ENCODE measurements around the gene KCNIP1.

GRCh38 chr5:170479484-170479883, 24.3 kb upstream of the KCNIP1 start:
- TF ChIP-seq, protein P1, sequence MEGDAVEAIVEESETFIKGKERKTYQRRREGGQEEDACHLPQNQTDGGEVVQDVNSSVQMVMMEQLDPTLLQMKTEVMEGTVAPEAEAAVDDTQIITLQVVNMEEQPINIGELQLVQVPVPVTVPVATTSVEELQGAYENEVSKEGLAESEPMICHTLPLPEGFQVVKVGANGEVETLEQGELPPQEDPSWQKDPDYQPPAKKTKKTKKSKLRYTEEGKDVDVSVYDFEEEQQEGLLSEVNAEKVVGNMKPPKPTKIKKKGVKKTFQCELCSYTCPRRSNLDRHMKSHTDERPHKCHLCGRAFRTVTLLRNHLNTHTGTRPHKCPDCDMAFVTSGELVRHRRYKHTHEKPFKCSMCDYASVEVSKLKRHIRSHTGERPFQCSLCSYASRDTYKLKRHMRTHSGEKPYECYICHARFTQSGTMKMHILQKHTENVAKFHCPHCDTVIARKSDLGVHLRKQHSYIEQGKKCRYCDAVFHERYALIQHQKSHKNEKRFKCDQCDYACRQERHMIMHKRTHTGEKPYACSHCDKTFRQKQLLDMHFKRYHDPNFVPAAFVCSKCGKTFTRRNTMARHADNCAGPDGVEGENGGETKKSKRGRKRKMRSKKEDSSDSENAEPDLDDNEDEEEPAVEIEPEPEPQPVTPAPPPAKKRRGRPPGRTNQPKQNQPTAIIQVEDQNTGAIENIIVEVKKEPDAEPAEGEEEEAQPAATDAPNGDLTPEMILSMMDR (IDR thresholded peaks at IDR 0.05), result no peak
- no peak for TF ChIP-seq POLR2A (IDR thresholded peaks at IDR 0.05)

Data from heart left ventricle (tissue), 13 donors.